ENCODE data around the gene COL6A5.

COL6A5 gene

DNA sequence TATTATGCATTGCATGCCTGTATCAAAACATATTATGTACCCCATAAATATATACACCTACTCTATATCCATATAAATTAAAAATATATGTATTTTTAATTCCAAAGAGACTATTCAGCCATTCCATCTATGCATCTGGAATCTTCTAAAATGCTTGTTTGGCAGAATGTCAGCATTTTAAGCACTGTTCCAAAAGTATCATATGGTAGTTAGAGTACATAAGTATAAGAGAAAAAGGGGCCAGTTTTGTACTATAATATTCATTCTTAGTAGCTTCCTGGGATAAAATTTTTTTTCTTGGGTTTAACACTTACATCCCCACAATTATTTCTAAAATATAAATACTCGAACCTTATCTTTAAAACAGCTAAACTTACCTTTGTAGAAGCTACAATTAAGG is 111.1 kb downstream of the COL6A5 start:
- DNase-seq, result no peak

DNA sequence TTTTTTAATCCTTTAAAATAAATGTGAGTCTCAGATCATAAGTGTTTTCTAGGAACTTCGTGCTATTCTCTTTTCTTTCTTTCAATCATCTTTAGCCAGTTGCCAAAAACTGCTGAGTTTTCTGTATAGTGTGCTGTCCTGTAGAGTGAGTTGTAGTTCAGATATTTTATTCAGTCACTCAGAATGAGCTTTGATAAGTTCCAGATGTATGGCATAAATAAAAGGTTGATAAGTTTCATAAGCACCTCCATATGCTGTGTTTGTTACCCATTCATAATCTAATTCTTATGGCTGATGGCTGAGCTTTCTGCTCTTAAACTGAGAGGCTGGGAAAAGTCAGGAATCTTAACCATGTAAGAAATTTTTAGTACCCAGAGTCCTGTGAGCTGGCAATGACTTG is 112.2 kb downstream of the COL6A5 start:
- DNase-seq, result no peak

DNA sequence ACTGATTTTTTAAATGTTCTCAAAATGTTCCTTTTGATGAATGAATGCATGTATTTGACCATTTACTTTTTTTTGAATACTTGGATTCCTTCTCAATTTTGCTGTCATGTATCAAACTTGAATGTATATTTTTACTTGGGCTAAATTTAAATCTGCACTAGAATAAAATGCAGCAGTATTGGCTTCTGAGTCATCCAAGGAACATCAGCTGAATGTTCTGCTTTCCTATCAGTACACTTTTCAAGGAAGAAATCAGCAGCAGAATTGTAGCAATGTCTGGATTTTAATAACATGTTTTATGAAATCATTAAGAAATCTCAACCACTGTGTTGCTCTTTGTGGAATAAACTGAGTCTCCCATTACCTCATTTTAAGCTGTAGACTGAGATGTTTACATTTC is 114.5 kb downstream of the COL6A5 start:
- DNase-seq, result no peak

DNA sequence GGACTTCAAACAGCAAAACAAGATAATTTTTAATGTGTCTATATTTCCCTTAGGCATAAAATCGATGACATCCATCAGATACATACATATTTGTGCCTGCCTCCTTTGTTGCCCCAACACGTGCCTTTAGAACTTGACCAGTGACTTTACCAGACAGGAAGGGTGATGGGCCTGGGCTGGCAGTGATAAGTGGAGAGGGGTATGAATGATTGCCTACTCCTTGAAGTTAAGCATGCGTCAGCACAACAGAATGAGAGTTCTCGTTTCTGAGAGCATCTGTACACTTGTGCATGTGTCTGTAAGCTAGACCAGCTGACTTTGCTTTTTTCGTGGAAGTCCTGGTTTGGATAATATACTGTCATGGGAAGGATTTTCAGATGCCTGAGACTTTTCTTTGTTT is 116.6 kb downstream of the COL6A5 start:
- DNase-seq, result peak; percentile 69

DNA sequence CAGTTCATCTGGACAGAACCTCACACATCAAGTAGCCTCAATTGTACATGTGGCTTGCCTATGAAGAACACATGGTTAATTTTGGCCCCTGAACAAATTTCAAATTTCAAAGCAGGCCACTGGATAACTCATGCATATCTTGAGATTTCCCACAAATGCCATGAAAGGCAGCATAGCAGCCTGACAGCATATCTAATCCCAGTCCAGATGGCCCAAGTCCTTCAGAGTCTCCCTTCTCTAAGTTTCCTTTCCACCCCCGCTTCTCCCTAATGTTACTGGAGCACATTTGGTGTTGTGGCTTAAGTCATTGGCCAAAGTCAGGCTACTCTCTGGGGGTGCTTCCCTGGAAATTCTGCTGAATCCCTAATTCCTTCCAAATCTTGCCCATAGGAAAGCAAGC is 117.7 kb downstream of the COL6A5 start:
- no peak for DNase-seq

DNA sequence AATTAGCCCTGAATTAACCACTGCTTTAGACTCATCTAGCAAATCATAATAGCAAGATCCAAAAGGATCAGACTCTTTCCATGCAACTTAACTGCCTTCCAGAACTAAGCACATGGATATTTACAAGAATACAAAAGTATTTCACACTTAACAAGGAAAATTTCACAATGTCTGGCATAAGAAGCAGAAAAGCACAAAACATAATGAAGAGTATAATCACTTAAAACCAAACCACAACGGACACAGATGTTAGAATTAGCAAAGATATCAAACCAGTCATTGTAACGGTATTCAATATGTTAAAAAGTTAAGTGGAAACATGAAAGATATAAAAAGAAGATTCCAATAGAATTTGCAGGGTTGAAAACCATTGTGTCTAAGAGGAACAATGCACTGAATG is 120.0 kb downstream of the COL6A5 start:
- DNase-seq, result peak; percentile 34

DNA sequence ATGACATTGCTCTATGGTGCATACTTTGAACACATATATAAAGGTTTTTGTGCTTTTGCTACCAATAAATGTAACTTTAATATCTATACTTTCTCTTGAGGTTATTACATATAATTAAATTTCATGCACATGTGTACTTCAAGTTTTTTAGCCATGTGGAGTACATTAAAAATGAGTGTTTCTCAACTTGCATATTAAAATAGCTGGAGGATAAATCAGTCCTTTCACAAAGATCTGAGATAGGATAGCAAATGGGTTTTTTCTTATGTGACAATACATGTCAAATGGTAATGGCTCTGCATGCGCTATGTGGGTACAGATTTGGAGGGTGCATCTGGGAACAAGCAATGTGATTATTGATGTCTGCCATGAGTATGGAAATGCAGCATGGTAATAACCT is 122.8 kb downstream of the COL6A5 start:
- DNase-seq, result no peak

DNA sequence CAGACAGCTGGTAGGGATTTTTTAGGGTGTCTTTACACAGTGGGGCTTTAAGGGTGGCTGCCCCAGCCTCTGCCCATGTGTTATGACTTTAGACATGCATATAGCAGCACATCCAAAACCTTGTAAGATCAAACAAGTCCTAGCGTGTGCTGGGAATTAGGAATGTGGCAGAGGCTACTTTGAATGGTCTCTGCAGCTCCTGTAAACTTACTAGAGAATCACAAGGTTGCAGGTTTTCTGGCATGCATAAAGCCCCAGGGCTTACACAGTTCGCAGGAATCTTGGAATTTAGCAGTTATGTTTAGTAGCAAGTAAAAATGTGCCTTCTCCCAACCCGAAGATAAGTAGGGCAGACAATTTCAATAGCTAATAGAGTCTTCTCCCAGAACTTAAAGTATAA is 124.7 kb downstream of the COL6A5 start:
- no peak for DNase-seq

DNA sequence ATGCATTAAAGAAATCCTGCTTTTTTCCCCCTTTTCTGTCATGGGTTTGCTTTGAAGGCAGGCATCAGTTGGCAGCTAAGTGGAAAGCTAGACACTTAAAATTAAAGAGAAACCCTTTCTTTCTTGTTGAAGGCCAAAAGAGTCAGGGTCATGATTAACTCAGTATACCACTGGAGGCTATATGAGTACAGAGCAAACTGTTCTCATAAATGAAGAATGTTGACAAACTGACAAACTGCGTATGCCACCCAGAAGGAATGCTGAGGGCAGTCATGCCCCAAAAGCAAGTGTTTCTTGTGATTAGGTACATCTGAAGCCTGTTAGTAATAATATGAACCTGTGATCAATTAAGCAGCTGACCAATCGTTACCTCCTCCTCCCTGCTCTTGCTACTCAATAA is 127.9 kb downstream of the COL6A5 start:
- DNase-seq, result no peak

DNA sequence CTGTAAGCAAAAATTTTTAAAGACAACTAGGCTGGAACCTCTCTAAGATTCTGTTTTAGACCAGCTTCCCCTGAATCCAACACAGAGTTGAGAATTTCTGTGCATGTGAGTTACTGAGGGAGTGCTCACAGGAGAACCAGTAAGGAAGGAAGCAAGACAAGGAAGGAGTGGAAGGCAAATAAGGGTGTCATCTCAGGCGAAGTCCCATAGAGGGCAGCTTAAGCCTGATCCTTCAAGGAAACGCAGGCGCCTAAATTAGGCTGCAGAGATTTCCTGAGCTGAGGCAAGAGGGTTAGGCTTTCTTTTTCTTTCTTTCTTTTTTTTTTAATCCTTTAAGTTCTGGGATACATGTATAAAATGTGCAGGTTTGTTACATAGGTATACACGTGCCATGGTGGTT is 135.3 kb downstream of the COL6A5 start:
- DNase-seq, result peak; percentile 46

DNA sequence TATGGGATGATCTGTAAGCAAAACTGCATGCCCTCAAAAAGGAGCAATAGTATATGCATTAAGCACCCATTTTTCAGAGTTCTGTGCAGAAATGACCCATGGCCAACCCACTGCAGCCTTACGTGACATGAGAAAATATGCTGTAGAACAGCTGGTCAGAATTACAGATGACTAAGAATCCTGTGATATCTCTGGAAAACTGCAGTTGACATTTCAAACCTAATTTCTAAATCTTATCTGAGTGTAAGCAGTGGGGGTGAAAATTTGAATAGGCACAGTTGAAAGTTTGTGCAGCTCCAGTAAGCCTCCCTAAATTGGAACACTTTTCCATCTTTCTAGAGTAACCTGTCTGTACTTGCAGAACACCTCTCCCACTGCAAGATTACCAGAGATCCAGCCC is 142.8 kb downstream of the COL6A5 start:
- DNase-seq, result no peak

DNA sequence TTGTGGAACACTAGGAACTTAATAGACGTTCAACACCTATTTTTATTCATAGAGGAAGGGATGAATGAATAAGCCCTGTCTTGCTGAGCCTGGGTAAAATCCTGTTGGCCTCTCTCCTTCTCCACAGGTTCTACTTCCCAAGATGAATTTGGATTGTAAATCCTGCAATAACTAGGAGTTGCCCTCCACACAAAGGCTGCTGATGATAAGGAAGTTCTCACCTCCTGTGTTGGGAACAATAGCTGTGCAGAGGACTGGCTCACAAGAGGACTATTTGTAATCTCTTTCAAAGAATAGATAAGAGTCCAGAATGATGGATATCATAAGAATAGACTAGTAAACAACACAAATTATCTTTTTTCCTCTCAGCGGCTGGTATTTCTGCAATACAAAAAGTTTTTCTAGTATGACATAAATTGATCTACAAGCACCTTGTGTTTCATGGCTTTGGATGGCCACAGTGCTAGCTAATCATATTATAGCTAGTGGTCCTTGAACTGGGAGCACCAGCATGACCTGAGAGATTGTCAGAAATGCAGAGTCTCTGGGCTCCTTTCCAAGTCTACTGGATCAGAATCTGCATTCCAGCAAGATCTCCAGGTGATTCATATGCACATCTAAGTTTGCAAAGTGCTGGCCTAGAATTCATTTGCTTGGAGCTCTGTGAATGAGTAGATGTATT is 143.4 kb downstream of the COL6A5 start:
- no peak for DNase-seq

DNA sequence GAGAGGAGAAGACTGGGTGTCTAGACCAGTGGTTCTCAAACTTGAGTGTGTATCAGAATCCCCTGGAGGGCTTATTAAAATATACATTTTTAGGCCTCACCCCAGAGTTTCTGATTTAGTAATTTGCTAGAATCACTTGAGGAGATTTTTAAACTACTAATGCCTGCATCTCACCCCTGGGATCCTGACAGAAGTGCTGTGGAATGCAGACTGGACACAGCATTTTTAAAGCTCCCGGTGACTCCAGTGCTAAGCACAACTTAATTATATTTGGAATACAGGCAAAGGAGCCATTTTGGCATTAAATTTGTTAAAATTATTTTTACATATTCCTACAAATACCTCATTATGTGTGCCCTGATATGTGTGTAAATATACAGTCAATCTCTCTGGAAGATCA is 144.8 kb downstream of the COL6A5 start:
- no peak for DNase-seq

DNA sequence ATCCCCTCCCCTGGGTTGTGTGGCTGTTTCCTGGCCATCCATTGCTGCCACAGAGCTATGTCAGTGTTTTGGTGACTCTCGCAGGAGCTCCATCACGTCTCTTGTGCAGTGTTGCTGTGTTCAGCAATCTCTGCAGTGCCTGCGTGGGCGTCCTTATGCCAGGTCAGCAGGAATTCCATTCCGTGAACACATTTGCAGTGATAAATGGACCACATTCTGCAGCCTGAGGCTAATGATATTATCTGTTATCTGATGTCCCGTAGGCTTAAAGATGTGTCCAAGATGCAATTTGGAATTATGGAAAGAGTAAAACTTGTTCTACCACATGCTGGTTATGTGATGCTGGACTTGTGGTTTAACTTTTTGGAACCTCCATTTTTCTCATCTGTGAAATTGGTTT is 146.0 kb downstream of the COL6A5 start:
- DNase-seq, result no peak

DNA sequence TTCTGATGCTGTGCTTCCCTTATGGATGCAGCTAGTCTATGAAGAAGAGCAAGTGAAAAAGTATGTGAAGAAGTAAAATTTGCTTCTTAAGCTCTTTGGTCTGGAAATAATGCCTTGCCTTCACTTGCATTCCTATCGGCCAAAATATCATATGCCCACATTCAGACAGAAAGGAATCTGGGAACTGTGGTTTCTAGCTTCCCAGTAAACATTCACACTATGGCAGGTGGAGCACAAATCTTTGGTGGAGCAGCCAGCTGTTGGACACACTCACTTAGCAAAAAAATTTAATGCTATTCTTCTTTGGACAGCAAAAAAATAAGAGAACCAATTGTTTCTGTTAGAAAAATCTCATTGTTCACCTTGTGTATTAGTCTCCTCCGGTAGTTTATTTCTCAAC is 159.2 kb downstream of the COL6A5 start:
- DNase-seq, result no peak

DNA sequence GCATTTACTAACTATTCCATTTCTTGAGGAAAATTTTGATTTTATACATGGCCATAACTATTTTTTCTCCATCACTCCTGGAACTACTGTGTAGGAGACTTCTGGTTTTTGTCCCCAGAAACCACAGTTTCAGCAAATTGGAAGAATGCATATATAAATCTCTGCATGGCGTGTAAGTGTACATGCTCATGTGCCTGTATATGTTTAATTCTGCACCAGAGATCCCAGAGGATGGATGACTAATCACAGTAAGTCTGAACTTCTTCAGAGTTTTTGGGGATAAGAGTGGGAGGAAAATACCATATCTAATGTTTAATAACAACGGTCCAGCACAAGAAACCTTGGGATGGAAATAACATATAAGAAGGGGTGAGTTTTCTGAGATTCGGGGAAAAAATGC is 160.6 kb downstream of the COL6A5 start:
- no peak for DNase-seq

DNA sequence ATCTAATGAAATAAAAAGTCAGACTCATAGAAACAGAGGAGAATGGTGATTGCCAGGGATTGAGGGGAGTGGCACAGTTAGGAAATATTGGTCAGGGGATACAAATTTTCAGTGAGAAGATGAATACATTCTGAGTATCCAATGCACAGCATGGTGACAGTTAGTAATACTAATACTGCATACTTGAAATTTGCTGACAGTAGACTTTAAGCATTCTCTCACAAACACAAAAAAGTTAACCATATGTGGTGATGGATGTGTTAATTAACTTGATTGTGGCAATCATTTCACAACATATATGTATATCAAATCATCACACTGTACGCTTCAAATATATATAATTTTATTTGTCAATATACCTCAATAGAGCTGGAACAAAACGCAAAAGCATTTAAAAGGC is 162.3 kb downstream of the COL6A5 start:
- DNase-seq, result no peak

DNA sequence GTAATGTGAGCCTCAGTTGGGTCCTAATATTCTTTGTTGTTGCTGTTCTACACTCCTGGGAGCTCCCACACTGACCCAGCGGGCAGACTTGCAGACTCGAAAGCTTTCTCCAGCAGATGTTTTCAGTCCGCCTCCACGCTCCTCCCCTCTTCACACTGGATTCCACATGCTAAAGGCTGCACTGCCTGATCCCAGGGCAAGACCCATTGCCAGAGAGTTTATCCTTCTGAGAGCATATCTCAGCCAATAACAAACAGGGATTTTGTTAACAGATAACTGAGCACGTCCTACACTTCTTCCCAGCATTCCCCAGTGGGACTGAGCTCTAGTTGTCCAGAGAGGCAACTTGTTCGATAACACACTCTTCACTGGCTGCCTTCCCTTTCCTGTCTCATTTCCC is 163.5 kb downstream of the COL6A5 start:
- DNase-seq, result no peak

DNA sequence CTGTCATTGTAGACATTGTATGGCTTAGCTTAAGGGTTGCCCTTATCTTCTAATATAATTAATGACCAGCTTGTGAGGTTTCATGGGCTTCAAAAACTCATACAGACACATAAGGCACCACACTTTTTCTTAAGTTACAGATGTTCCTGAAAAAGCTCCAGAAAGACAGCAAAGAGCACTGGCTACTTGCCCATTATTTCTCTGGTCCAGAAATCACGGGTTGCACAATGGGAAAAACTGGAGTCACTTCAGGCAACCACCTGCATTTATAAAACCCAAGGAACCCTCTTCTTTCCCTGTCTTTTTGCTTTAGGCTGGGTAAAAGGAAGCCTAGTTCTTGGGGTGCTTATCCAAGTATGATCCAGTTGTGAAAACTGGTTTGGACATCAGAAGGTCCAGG is 169.2 kb downstream of the COL6A5 start:
- DNase-seq, result no peak

DNA sequence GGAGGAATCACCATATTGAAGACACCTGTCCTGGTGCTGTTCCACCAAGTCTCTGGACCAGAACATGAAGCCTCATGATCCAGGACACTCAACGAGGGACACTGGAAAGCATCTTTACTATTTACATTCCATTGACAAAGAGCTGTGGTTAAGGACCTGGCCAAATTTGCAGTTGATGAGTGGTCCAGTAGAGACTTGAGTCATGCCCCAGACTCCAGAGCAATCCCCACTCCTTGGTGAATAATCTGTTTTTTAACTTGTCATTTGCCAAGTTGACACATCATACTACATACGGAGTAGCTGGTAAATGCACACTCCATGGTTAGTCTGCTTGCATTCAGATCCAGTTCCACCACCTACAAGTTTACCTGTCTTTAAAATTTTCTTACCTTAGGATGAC is 170.3 kb downstream of the COL6A5 start:
- no peak for DNase-seq

DNA sequence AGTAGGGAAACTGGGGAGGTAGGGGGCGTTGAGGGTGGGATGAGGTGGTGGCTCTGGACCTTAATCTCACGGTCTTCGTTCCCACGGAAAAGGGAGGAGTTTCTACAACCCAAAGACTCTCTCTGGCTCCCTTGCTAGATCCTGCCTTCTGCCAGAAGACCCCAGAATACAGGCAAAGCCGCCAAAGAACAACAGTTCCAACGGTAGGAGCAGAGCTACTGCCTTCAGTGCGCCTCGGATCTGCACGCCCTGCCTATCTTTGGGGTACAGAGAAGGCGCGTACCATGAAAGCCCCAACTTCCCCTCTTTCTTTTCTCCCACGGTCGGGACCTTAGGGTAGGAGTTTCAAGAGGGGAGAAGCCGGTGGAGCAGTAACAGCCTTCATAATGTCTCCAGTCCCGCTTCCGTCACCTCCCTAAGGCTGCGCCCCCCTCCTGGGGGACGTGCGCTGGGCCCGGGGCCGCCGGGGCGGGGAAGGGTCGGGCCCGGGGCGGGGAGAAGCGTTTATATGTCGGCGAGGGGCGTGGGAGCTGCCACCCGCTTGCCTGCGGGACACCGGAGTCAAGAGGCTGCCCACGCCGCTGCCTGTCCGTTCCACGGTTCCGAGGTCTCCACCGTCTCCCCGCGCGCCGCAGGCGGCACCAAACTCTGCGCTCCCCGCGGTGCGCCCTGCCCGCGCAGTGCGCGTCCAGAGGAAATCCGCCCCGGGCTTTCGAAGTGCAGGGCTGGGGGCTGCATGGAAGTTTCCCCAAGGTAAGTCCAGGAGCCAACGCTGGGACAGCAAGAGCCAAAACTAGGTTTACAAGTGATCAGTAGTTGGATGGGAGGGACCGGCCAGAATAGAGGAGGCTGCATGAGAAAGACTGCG is 171.4 kb downstream of the COL6A5 start, which contains the start of gene COL6A6:
Gene COL6A6, plus strand, starts transcription at position 533 of the 868 bp plus-strand sequence. CDS start 43,188 bp downstream, outside the sequence.
- DNase-seq, result peak; percentile 5

DNA sequence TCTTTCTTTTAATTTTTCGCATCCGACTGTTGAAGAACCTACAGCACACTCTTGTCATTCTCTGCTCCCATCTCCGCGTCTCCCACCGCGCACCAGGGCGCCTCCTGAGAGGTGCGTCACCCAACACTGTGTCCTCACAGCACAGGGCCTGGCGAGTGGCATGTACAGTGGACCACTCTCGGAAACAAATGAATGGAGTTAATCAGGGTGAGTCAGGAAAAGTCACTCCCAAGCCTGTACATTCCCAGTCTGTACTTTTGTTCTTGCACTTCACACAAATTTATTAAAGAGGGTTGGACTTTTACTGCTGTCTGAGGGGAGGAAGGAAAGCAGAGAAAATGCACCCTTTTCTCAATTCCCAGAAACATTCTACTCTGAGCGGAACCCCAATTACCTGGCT is 172.1 kb downstream of the COL6A5 start:
- DNase-seq, result no peak

DNA sequence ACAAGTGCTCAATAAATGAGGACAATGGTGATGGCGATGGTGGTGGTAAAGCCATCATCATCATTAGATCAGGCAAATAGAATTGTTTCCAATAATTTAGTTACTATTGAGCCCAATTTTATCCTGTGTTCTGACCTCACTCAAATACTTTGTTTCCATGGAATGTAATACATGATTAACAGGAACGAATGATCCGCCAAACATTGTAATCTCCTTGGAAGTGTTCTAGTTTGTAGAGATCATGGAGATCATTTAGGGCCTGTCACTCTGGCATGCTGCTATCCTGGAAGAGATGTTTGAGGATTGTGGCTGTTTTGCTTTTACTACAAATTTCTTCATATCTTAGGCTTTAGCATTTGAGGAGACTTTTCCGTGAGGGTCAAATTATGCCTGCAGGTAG is 174.3 kb downstream of the COL6A5 start:
- no peak for DNase-seq

DNA sequence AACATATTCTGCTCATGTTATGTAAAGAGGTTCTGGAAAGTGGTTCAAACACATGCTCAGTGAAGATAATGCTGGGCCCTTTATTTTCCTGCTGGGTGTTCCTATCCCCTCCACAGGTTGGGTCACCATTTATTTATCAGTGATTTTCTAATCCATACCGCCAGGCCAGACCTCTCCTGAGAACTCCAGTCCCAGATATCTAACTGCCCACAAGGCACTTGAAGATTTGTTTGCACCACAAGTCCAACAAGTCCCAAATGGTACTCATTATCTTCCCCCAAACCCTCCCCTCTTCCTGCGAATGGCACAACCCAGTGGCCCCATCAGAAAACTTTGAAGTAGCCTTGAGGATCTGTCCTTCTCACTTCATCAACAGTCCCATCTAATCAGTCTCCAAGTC is 176.9 kb downstream of the COL6A5 start:
- DNase-seq, result no peak

DNA sequence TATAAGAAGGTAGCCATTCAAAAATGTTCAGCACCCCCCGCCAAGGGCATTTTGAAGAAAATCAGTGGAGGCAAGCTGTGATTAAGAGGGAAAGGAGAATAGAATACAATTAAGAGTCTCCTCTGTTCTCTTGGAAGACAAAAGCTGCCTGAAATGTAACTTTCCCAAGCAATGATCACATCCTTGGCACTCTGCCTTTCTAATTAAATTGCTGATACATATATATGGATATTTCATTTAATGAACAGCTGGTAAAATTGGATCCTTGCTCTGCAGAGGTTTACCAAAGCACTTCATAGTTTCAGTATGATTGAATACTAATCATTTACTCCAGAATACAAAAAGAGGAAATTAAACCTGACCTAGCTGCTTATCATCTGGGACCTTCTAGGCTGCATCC is 182.0 kb downstream of the COL6A5 start:
- DNase-seq, result no peak

All from hematopoietic multipotent progenitor cell treated with erythropoietin and hydrocortisone succinate and interleukin-3 and kit ligand, for 6 days (in vitro differentiated cells).